GM21619 (cell line): ENCODE results near the gene HSPG2.
"Not testable (repeated sequence)": the region's sequence is repeated elsewhere in the genome, so short reads cannot be mapped to it uniquely, and the experiment has no call there.

Source experiments
- ATAC-seq: cut with Tn5 transposase; IDR thresholded peaks from one replicate; pipeline ENCODE4 v1.9.1; 2021; ENCODE audit not compliant: unreplicated experiment

Gene HSPG2

DNA sequence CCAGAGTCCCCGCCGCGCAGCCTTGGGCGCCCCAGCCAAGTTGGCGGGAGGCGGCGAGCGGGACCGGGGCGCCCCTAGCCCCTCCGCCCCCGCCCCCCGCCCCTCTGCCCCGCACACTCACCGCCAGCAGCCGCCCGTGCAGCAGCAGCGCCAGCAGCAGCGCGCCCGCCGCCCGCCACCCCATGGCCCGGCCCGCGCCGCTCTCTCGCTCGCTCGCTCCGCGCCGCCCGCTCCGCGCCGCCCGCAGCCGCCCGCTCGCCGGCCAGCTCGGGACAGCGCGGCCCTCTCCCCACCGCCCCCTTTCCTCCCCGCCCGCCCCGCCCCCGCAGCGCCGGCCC lies at the start of gene HSPG2:
TSS of gene HSPG2 (minus strand) at position 277 of the 338 bp plus-strand sequence. CDS start at position 184, 93 bp downstream.
- ATAC-seq, result no peak

DNA sequence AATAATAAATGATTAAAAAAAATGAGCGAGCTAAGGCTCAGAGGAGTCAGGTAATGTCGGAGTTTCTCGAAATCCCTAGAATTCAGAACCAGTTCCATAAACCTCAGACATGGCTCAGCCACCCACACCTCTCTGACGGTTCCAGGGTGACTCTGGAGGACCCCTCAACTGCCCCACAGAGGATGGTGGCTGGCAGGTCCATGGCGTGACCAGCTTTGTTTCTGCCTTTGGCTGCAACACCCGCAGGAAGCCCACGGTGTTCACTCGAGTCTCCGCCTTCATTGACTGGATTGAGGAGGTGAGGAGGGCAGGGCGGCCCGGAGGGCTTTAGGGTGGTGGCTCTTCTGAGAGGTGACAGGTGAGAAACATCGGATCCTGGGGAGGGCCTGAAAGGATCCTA lies 49.3 kb upstream of the HSPG2 start:
- not testable (repeated sequence) for ATAC-seq

DNA sequence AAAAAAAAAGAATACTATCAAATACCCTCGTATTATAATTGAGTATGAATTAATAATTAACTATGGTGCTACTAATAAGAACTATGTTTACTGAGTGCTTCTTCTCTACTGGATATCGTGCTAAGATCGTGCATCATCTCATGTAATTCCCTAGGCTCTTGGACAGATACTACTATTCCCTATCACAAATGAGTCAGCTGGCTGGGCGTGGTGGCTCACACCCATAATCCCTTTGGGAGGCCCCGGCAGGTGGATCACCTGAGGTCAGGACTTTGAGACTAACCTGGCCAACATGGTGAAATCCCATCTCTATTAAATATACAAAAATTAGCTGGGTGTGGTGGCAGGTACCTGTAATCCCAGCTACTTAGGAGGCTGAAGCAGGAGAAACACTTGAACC lies 48.8 kb upstream of the HSPG2 start:
- ATAC-seq, result not testable (repeated sequence)

DNA sequence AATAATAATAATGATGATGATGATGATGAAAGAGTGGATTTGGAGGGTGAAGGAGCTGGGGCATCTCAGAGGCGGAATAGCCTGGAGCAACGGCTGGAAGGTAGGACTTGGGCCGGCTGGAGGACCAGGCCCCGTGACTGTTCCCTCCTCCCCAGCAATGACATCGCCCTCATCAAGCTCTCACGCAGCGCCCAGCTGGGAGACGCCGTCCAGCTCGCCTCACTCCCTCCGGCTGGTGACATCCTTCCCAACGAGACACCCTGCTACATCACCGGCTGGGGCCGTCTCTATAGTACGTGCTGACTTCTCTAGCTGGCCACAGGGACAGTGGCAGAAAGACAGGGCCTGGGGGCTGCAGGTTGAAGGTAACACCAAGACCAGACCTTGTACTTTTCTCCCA lies 46.4 kb upstream of the HSPG2 start:
- not testable (repeated sequence) for ATAC-seq

DNA sequence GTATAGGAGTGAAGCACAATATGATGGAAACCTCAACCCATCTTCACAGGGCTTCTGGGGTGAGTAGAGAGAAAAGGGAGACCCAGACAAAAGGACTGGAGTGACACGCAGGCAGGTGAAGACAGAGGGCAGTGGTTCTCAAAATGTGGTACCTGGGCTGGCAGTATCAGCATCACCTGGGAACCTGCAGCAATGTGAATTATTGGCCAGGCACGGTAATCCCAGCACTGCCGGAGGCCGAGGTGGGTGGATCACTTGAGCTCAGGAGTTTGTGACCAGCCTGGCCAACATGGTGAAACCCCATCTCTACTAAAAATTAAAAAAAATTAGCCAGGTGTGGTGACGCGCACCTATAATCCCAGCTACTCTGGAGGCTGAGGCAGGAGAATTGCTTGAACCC lies 45.0 kb upstream of the HSPG2 start:
- not testable (repeated sequence) for ATAC-seq

DNA sequence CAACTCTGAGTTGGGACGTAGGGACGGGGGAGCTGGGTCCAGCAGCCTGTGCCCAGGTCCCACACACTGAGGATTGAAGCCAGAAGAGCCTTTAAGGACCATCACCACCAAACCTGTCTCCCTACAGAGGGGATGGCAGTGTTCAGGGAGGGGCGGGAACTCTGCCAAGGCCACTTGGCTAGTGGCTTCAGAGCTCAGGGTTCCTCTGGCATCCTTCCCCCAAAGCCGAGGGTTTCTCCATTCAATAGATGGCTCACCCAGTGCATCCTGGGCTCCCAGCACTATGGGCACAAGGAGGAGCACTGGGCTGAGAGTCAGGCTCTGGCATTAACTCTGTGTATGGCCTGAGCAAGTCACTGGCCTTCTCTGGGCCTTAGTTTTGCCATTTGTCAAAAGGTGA lies 44.1 kb upstream of the HSPG2 start:
- not testable (repeated sequence) for ATAC-seq

DNA sequence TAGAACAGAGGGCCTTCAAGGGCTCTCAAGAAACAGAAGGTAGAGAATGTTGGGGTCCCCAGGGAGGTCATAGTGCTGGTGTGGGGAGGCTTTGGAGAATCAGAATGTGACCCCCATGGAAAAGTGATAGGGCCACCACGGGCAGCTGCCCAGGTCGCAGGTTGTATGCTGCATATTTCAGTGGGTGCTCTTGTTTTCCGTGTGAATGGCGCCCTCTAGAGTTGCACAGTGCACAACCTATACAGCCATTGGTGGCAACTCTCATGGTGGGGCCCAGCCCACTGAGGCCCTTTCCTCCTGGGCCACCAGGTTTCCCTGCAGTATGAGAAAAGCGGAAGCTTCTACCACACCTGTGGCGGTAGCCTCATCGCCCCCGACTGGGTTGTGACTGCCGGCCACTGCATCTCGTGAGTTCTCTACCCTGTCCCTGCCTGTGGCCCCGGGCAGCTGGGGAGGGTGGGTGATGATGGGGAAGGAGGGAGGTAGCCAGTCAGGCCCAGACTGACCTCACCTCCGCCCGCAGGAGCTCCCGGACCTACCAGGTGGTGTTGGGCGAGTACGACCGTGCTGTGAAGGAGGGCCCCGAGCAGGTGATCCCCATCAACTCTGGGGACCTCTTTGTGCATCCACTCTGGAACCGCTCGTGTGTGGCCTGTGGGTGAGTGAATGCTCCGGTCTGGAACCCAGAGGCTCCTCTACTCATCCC lies 43.6 kb upstream of the HSPG2 start:
- not testable (repeated sequence) for ATAC-seq

DNA sequence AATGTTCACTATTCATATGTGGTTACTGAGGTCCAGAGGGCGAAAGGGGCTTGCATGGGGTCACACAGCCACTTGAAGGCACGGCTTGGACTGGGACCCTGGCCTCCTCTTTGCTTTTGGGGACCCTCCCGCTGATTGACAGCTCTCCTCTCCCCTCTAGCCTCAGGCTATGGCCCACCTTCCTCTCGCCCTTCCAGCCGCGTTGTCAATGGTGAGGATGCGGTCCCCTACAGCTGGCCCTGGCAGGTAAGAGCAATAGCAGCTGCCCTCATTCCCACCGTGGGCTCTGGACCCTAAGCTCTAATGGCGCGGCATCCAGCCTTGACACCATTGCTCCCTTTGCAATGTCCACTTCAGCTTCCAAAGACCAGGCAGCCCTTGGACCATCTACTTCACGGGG lies 41.1 kb upstream of the HSPG2 start:
- ATAC-seq, result not testable (repeated sequence)

DNA sequence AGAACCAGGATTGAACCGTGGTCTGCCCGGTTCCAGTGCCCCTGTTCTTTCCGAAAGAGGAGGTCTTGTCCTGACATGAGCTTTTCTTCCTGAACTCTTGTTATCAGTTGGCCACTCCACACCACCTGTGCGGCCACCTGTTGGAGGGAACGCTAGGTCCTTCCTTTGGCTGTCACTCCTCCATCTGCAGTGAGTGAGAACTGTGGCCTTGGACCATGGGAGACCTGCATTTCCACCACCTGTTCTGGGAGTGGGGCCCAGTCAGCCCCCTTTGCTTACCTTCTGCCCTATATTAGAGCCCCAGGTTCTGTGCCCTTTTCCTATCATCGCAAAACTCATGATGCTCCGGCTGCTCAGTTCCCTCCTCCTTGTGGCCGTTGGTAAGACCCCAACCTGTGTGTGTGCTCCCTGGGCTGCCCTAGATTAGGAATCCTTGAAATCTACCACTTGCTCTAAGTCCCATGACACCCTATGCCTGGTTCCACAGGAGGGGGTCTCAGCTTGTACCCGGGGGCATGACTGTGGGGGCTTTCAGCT lies 39.7 kb upstream of the HSPG2 start, which contains the start of gene CELA3B:
TSS of gene CELA3B (plus strand) at position 320 of the 537 bp plus-strand sequence. CDS start at position 338, 18 bp downstream.
- ATAC-seq, result not testable (repeated sequence)

DNA sequence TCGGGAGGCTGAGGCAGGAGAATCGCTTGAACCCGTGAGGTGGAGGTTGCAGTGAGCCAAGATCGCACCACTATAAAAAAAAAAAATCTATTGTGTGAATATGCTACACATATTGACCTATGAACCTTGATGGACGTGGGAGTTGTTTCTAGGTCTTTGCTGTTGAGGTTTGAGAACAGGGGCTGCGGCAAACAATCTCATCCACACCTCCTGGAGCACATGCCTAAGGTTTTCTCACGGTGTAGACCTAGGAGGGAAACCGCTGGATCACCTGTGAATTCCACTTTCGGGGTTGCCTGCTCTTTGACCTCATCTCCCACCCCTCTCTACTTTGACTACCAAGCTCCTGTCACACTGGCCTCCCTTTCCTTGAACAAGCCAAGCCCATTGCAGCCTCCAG lies 38.2 kb upstream of the HSPG2 start:
- not testable (repeated sequence) for ATAC-seq

DNA sequence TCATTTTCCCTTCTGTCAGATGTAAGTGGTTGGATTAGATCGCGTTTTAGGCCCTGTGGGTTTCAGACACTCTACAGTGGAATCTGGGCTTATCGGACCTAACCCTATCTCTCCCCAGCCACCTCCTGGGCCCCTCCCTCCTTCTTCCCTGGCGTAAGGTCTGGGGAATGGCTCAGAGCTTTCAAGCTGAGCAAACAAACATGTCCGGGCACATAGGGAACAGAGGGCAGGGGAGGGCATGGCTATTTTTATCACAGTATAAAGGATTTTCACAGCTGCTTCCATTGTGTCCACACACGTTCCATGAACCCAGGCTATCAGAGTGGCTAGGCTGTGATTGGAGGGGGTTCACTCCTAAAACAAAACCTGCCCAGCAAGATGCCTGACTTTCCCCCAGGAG lies 37.6 kb upstream of the HSPG2 start:
- ATAC-seq, result not testable (repeated sequence)

DNA sequence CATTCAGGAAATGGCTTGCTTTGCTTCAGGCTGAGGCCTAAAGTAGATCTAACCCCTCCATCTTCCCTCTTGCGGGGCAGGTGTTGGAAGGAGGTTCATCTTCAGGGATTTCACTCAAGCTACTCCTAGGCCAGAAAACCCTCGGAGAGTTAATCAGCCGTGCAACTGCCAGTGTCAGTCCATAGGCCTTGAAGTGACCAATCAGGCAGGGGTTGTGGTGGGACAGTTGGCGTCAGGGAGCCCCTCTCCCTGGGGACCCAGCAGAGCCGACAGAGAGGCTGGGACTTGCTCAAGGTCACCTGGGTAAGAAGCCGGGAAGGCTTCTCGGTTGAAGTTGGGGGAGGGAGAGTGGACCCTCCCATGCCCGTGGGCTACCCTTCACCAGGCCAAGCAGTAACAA lies 36.8 kb upstream of the HSPG2 start:
- ATAC-seq, result not testable (repeated sequence)

DNA sequence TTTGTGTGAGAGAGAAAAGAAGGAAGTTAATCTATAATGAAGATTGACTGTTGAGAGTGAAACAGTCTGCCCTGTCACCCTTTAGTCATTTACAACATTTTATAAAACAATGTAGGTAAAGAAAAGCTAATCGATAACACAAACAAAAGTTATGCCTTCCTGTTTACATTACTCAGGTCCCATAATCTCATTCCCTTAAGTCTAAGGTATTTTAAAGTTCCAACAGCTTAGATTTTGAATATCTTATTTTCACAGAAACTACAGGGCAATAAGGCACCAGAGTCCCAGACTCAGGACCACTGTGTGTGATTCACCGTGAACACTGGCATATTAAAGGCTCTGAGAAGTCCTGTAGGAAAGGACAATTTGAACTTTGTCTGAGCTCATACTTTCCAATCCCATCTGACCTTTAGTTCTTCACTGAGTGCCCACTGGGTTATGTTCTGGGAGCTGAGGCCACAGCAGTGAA lies 35.9 kb upstream of the HSPG2 start:
- not testable (repeated sequence) for ATAC-seq

DNA sequence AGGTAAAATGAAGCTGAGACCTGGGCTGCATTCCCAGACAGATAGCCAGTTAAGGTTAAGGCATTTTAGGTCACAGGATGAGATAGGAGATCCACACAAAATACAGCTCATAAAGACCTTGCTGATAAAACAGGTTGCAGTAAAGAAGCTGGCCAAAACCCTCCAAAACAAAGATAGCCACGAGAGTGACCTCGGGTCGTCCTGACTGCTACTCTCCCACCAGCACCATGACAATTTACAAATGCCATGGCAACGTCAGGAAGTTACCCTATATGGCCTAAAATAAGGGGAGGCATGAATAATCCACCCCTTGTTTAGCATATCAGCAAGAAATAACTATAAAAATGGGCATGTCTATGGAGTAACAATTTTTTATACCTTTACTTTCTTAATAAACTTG lies 33.4 kb upstream of the HSPG2 start:
- not testable (repeated sequence) for ATAC-seq

DNA sequence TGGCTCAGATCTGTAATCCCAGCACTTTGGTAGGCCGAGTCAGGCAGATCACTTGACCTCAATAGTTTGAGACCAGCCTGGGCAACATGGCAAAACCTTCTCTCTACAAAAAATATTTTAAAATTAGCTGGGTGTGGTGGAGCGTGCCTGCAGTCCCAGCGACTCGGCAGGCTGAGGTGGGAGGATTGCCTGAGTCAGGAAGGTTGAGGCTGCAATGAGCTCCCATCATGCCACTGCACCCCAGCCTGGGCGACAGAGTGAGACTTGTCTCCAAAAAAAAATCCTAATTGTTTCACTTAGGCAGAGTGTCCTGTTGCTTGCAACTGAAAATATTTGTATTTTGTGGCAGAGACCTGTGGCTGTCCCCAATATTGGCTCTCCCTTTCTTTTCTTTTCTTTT lies 32.0 kb upstream of the HSPG2 start:
- not testable (repeated sequence) for ATAC-seq

DNA sequence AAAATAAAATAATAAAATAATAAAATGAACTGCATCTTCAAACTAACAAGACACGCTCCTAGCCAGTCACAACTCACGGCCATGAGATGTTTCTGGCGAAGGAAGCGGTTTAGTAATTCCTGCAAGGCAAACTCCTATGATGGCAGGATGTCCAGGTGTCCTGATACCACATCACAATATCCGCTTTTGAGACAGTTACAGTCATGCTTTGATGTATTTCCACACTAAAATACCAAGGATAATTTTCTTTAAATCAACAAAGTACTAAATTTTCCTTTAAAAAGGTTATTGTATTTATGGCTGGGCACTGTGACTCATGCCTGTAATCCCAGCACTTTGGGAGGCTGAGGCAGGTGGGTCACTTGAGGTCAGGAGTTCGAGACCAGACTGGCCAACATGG lies 30.1 kb upstream of the HSPG2 start:
- not testable (repeated sequence) for ATAC-seq

DNA sequence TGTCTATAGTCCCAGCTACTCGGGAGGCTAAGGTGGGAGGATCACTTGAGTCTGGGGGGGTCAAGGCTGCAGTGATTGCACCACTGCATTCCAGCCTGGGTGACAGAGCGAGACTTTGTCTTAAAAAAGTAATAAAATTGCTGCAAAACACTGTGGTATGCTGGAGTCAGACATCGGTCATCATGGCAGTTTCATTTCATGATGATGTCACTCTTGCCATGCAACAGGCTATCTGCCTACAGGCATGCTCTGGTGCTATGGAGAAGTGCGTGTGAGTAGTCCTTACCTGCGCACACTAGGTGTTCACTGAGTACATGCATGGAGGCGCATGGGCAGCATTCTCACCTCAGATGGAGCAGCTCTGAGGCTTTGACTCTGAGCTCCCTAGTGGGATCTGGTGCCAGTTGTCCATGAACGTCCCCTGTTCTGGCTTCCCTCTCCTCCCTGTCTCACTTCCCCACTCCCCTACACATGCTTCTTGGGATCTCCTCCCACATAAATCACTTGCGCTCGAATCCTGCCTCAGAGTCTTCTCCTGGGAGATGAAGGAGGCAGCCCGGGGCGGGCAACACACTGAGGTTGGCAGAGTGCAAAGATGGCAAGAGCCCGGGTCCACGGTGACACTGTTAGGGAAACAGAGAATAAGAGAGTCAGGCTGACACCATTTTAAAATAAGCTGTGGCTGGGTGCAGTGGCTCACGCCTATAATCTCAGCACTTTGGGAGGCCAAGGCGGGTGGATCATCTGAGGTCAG lies 29.3 kb upstream of the HSPG2 start:
- ATAC-seq, result no peak

DNA sequence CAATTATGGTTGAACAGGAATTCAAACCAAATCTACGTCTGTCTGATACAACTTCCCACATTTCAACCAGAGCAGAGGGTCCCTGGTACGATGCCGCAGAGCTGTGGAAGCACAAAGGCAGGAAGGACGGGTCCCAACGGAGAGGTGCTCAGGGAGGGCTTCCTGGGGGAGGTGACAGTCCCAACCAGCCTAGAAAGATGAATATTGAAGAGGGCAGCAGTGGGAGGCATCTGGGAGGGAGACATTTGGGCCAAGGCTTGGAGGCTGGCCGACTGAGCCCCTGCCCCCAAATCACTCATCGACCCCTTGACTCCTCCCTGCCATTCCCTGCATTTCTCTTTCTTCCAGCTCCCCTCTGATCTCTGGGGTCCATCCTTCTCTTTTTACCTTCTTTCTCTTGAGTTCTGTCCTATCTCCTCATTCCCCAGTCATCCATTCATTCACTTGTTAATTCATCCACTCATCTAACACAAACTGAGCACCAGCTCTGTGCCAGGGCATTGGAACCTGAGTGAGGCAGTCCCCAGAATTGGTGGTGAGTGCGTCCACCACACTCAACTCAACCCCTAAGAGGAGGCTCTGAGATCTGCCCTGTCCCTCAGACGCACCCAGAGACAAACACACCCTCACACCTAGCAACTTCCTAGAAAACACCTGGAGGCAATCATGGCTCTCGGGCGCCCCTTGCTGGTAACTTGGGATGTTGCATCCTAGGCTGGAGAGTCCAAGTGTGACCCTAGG lies 26.5 kb upstream of the HSPG2 start:
- ATAC-seq, result no peak

DNA sequence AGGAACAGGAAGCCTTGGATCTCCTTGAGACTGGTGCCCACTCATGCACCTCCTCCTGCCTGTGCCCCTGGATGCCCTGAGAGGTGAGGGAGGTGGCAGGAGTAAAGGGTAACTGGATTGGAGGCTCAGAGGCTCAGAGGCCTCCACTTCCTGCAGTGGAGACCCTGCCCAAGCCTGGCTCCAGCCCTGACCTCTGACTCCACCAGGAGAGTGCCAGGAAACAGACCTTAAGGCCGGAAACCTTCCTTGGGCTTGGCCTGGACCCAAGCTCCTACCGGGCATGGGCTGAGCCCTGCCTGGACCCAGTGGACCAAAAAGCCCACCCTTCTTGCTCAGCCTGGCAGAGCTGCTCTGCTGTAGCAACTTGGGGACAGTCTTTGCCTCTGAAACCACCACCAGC lies 24.7 kb upstream of the HSPG2 start:
- ATAC-seq, result no peak

DNA sequence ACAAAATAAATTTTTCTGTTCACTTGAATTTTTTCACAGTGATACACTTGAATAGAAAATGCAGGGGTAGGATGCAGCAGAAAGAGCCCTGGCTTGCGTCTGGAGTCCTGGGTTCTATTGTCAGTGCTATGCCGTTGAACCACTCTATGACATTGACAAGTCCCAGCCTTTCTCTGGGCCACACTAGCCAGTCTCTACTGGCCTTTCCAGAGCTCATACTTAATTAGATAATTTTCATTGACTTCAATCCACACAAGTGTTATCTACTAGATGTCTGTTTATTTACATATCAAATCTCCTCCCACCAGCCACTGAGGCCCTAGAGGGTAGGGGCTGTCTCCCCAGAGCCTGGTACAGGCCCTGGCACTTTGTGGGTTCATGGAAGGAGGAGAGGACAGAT lies 24.2 kb upstream of the HSPG2 start:
- no peak for ATAC-seq
